GM23338 (cell line): ENCODE results near the gene RBM8A. TPM values are rescaled to one million over a fixed set of nuclear protein-coding genes. Genes with fewer than 3 reads are reported as not detected.

Experiments
- ATAC-seq: fragments of 200-7000 bp; cut with Tn5 transposase; 3 replicates; pipeline ENCODE4 v1.9.1; 2020
- DNase-seq: peaks from one replicate; pipeline ENCODE4 v3.0.0-alpha.2; 2015; ENCODE audit warnings: low spot score
- H2AFZ ChIP-seq: fragments of 200-600 bp; sonication (generic); 2 replicates; pipeline ENCODE4 v1.8.0; 2016; ENCODE audit warnings: antibody characterized with exemption, mild to moderate bottlenecking, moderate library complexity
- H3F3A ChIP-seq: fragments of 200-600 bp; sonication (generic); replicated peaks from 2 replicates; pipeline ENCODE4 v1.8.0; 2017; ENCODE audit warnings: antibody characterized with exemption, mixed run types, low read depth
- H3K27ac ChIP-seq: fragments of 200-600 bp; sonication (generic); 2 replicates; pipeline ENCODE4 v1.6.1; 2016; ENCODE audit warnings: low read depth
- H3K27me3 ChIP-seq: fragments of 200-600 bp; sonication (generic); 2 replicates; pipeline ENCODE4 v1.8.0; 2016; ENCODE audit warnings: mild to moderate bottlenecking, mixed run types, moderate library complexity; ENCODE audit not compliant: insufficient read depth
- H3K36me3 ChIP-seq: fragments of 200-600 bp; sonication (generic); 2 replicates; pipeline ENCODE4 v1.8.0; 2016; ENCODE audit warnings: mild to moderate bottlenecking; ENCODE audit not compliant: insufficient read depth
- H3K4me1 ChIP-seq: fragments of 200-600 bp; sonication (generic); 2 replicates; pipeline ENCODE4 v1.8.0; 2016; ENCODE audit warnings: mild to moderate bottlenecking, moderate library complexity; ENCODE audit not compliant: insufficient read depth
- H3K4me2 ChIP-seq: fragments of 200-600 bp; sonication (generic); 2 replicates; pipeline ENCODE4 v1.7.1; 2017; ENCODE audit warnings: mixed run types
- H3K4me3 ChIP-seq: fragments of 200-600 bp; sonication (generic); 2 replicates; pipeline ENCODE4 v1.6.1; 2016; ENCODE audit warnings: mixed run types
- H3K79me2 ChIP-seq: fragments of 200-600 bp; sonication (generic); replicated peaks from 2 replicates; pipeline ENCODE4 v1.8.0; 2017; ENCODE audit warnings: mild to moderate bottlenecking; ENCODE audit not compliant: insufficient read depth
- H3K9me2 ChIP-seq: fragments of 200-600 bp; sonication (generic); 2 replicates; pipeline ENCODE4 v1.8.0; 2017; ENCODE audit not compliant: insufficient read depth
- H4K20me1 ChIP-seq: fragments of 200-600 bp; sonication (generic); replicated peaks from 2 replicates; pipeline ENCODE4 v1.8.0; 2017; ENCODE audit warnings: mild to moderate bottlenecking; ENCODE audit not compliant: insufficient read depth
- H3K27ac Mint-ChIP-seq: 2 replicates; pipeline ENCODE4 v1.8.0; 2020; ENCODE audit warnings: inconsistent platforms, mild to moderate bottlenecking, moderate library complexity, mixed read lengths
- H3K27me3 Mint-ChIP-seq: 3 replicates; pipeline ENCODE4 v1.8.0; 2022; ENCODE audit warnings: low read depth, mild to moderate bottlenecking, moderate library complexity, mixed read lengths, inconsistent platforms; ENCODE audit not compliant: insufficient read depth, poor library complexity
- H3K36me3 Mint-ChIP-seq: 3 replicates; pipeline ENCODE4 v1.8.0; 2021; ENCODE audit warnings: low read depth, mild to moderate bottlenecking, inconsistent platforms, moderate library complexity, mixed read lengths
- H3K4me1 Mint-ChIP-seq: 3 replicates; pipeline ENCODE4 v1.8.0; 2020; ENCODE audit warnings: mild to moderate bottlenecking, inconsistent platforms, mixed read lengths
- H3K4me3 Mint-ChIP-seq: 3 replicates; pipeline ENCODE4 v1.8.0; 2021; ENCODE audit warnings: moderate library complexity, mild to moderate bottlenecking, inconsistent platforms, mixed read lengths
- H3K9me3 Mint-ChIP-seq: 3 replicates; pipeline ENCODE4 v1.8.0; 2020; ENCODE audit warnings: moderate library complexity, mild to moderate bottlenecking, inconsistent platforms, mixed read lengths
- CREB1 ChIP-seq: fragments of 250-450 bp; sonication (Bioruptor Pico); IDR thresholded peaks from 2 replicates; pipeline ENCODE4 v1.5.0; 2020; ENCODE audit warnings: low read depth, mild to moderate bottlenecking, moderate library complexity
- ETS1 ChIP-seq: IDR thresholded peaks from 2 replicates; pipeline ENCODE4 v1.6.1; 2016; ENCODE audit warnings: antibody characterized with exemption
- EZH2 ChIP-seq: fragments of 200-600 bp; sonication (generic); IDR thresholded peaks from one replicate; pipeline ENCODE4 v1.8.0; 2017; ENCODE audit warnings: antibody characterized with exemption, mild to moderate bottlenecking, low read depth; ENCODE audit not compliant: unreplicated experiment
- EZH2phosphoT487 ChIP-seq: fragments of 200-600 bp; sonication (generic); IDR thresholded peaks from one replicate; pipeline ENCODE4 v1.8.1; 2018; ENCODE audit warnings: antibody characterized with exemption; ENCODE audit not compliant: unreplicated experiment
- JUNB ChIP-seq: IDR thresholded peaks from one replicate; pipeline ENCODE4 v1.6.1; 2016; ENCODE audit warnings: antibody characterized with exemption; ENCODE audit not compliant: unreplicated experiment
- NANOG ChIP-seq: IDR thresholded peaks from 2 replicates; pipeline ENCODE4 v1.6.1; 2016; ENCODE audit warnings: antibody characterized with exemption, borderline replicate concordance
- POLR2AphosphoS5 ChIP-seq: IDR thresholded peaks from 2 replicates; pipeline ENCODE4 v1.6.1; 2016; ENCODE audit warnings: antibody characterized with exemption, low read depth
- REST ChIP-seq: IDR thresholded peaks from one replicate; pipeline ENCODE4 v1.6.1; 2018; ENCODE audit warnings: antibody characterized with exemption; ENCODE audit not compliant: unreplicated experiment
- STAT1 ChIP-seq: IDR thresholded peaks from one replicate; pipeline ENCODE4 v1.6.1; 2016; ENCODE audit warnings: antibody characterized with exemption; ENCODE audit not compliant: unreplicated experiment
- ZNF114 ChIP-seq: fragments of 250-450 bp; sonication (Bioruptor Pico); IDR thresholded peaks from 2 replicates; pipeline ENCODE4 v1.5.0; 2020; ENCODE audit warnings: mild to moderate bottlenecking, moderate library complexity
- ZNF331 ChIP-seq: fragments of 250-450 bp; sonication (Bioruptor Pico); IDR thresholded peaks from 2 replicates; pipeline ENCODE4 v1.5.0; 2020; ENCODE audit warnings: low read depth, mild to moderate bottlenecking, moderate library complexity
- ZNF462 ChIP-seq: fragments of 250-450 bp; sonication (Bioruptor Pico); IDR thresholded peaks from 2 replicates; pipeline ENCODE4 v1.5.0; 2020; ENCODE audit warnings: mild to moderate bottlenecking, moderate library complexity
- polyA plus RNA-seq: library from polyadenylated mRNA; unstranded; fragments of >200 nt; fragmentation: Nextera tagmentation; extraction: Ambion mirVana; gene quantifications from 2 replicates; pipeline ENCODE4 v1.2.1, GENCODE V29; 2016
- total RNA-seq: library from RNA; depleted of rRNA; stranded (reverse); fragments of >200 nt; shearing (Covaris generic); gene quantifications from 2 replicates; pipeline ENCODE4 v1.2.3, GENCODE V29; 2014
- TF ChIP-seq, protein P1 (sequence below), 2 experiments: fragments of 200-600 bp in 1 of 2; sonication (generic) in 1 of 2; conservative IDR thresholded peaks; 2 replicates each; pipeline versions ENCODE4 v1.5.1 to v1.6.1; 2016 to 2017; ENCODE audit warnings: antibody characterized with exemption in 2 of 2, low read depth in 2 of 2, mild to moderate bottlenecking in 2 of 2, moderate library complexity in 1 of 2

The RBM8A gene
- total and polyA plus RNA-seq, 2 experiments from 2014 or later: 170 to 312 TPM

DNA sequence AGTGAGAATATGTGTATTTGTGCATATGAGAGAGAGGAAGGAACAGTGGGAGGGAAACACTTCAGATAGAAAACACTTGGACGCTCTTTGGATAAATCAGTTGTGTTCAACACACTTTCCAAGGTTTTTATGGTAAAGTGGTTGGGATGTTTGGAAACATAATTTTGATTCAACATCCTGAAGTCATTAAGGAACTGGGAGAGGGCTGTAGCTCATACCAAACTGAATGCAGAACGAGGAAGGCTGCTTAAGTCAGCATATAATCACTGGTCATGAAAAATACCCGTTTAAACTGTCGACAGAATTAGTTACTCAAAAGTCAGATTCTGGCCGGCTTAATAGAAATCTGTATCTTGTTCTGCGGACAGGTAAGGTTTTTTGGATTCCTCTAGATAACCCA is 15.6 kb upstream of the RBM8A start:
- Mint-ChIP-seq H3K9me3 (no peaks in the 10 kb centered on the region), H3K27ac (no peak overlapping the region), H3K36me3 (no peaks in the 10 kb centered on the region), H3K4me1 (peaks cover 13% of the 10 kb centered on the region), H3K4me3 (no peak overlapping the region), H3K27me3 (peaks cover 1% of the 10 kb centered on the region)
- no peaks in the 10 kb centered on the region for H4K20me1 ChIP-seq
- no peak overlapping the region for H2AFZ ChIP-seq
- H3K79me2 ChIP-seq: no peaks in the 10 kb centered on the region
- no peaks in the 10 kb centered on the region for H3F3A ChIP-seq
- ATAC-seq: no peak
- H3K9me2 ChIP-seq: no peaks in the 10 kb centered on the region
- no peak overlapping the region for H3K27ac ChIP-seq
- H3K4me1 ChIP-seq: peaks cover 9% of the 10 kb centered on the region
- no peak overlapping the region for H3K4me3 ChIP-seq
- H3K36me3 ChIP-seq: no peaks in the 10 kb centered on the region
- H3K4me2 ChIP-seq: no peak overlapping the region
- no peaks in the 10 kb centered on the region for H3K27me3 ChIP-seq
- TF ChIP-seq EZH2 (no peak), ZNF331 (CRISPR knock-in tag) (no peak), POLR2AphosphoS5 (no peak), ETS1 (no peak), EZH2phosphoT487 (no peak), REST (no peak), STAT1 (no peak), NANOG (no peak), JUNB (no peak), ZNF462 (no peak), CREB1 (no peak), ZNF114 (no peak)
- TF ChIP-seq, protein P1, sequence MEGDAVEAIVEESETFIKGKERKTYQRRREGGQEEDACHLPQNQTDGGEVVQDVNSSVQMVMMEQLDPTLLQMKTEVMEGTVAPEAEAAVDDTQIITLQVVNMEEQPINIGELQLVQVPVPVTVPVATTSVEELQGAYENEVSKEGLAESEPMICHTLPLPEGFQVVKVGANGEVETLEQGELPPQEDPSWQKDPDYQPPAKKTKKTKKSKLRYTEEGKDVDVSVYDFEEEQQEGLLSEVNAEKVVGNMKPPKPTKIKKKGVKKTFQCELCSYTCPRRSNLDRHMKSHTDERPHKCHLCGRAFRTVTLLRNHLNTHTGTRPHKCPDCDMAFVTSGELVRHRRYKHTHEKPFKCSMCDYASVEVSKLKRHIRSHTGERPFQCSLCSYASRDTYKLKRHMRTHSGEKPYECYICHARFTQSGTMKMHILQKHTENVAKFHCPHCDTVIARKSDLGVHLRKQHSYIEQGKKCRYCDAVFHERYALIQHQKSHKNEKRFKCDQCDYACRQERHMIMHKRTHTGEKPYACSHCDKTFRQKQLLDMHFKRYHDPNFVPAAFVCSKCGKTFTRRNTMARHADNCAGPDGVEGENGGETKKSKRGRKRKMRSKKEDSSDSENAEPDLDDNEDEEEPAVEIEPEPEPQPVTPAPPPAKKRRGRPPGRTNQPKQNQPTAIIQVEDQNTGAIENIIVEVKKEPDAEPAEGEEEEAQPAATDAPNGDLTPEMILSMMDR (conservative IDR thresholded peaks at IDR 0.05; ENCODE audit: low read depth in 2 of 2): no peak
- no peak for DNase-seq
